ENCODE results near the gene FYB1.

FYB1 gene

GRCh38 chr5:39073767-39074016 lies 145.7 kb downstream of the FYB1 start:
- DNase-seq (ENCODE audit: low read depth), result no peak
- TF ChIP-seq CTCF (IDR thresholded peaks at IDR 0.05; ENCODE audit: low read depth, low read length, missing control alignments), result no peak
- peak overlapping the region; percentile 86 for H3K4me3 ChIP-seq (ENCODE audit: low read depth, low read length)

GRCh38 chr5:39072925-39073766 lies 146.2 kb downstream of the FYB1 start:
- no peak for DNase-seq (ENCODE audit: low read depth)
- H3K4me3 ChIP-seq (ENCODE audit: low read depth, low read length), result peak overlapping the region; percentile 86
- TF ChIP-seq CTCF (IDR thresholded peaks at IDR 0.05; ENCODE audit: low read depth, low read length, missing control alignments), result no peak

GRCh38 chr5:39068099-39068498 lies 151.3 kb downstream of the FYB1 start:
- no peak for TF ChIP-seq CTCF (IDR thresholded peaks at IDR 0.05; ENCODE audit: low read depth, low read length, missing control alignments)
- DNase-seq (ENCODE audit: low read depth), result no peak
- no peak overlapping the region for H3K4me3 ChIP-seq (ENCODE audit: low read depth, low read length)

- no peak overlapping the region for H3K4me3 ChIP-seq (ENCODE audit: low read depth, low read length)
- no peak for TF ChIP-seq CTCF (IDR thresholded peaks at IDR 0.05; ENCODE audit: low read depth, low read length, missing control alignments)
These were observed 154.9 kb downstream of the FYB1 start for GRCh38 chr5:39064450-39064849.

GRCh38 chr5:39063037-39063436 lies 156.3 kb downstream of the FYB1 start:
- DNase-seq (ENCODE audit: low read depth), result no peak

More at GRCh38 chr5:39064450-39064849, 154.9 kb downstream of the FYB1 start:
- DNase-seq (ENCODE audit: low read depth), result no peak

GRCh38 chr5:39062530-39062929 lies 156.8 kb downstream of the FYB1 start:
- DNase-seq (ENCODE audit: low read depth), result no peak
- TF ChIP-seq CTCF (IDR thresholded peaks at IDR 0.05; ENCODE audit: low read depth, low read length, missing control alignments), result no peak
- no peak overlapping the region for H3K4me3 ChIP-seq (ENCODE audit: low read depth, low read length)

More at GRCh38 chr5:39063037-39063436, 156.3 kb downstream of the FYB1 start:
- H3K4me3 ChIP-seq (ENCODE audit: low read depth, low read length), result no peak overlapping the region
- TF ChIP-seq CTCF (IDR thresholded peaks at IDR 0.05; ENCODE audit: low read depth, low read length, missing control alignments), result no peak

- TF ChIP-seq CTCF (IDR thresholded peaks at IDR 0.05; ENCODE audit: low read depth, low read length, missing control alignments), result no peak
- no peak for DNase-seq (ENCODE audit: low read depth)
- H3K4me3 ChIP-seq (ENCODE audit: low read depth, low read length), result no peak overlapping the region
These were observed 157.3 kb downstream of the FYB1 start for GRCh38 chr5:39062104-39062503.

Data from GM12864 (cell line).